ENCODE data around the gene PON3.
A peak's percentile ranks its signal among the peaks of the same experiment; 100 is the strongest.
"Not testable (repeated sequence)": the region's sequence is repeated elsewhere in the genome, so short reads cannot be mapped to it uniquely, and the experiment has no call there.

The PON3 gene

GRCh38 chr7:95398155-95398940 lies 2.2 kb upstream of the PON3 start:
- H3K4me3 ChIP-seq (replicated peaks in 1 of 2; ENCODE audit: low read depth in 2 of 2, low read length in 2 of 2) = no peak overlapping the region
- DNase-seq (ENCODE audit: low read depth in 2 of 2) = no peak
- no peak for TF ChIP-seq CTCF (IDR thresholded peaks at IDR 0.05; ENCODE audit: low read depth, low read length)

- TF ChIP-seq CTCF (IDR thresholded peaks at IDR 0.05; ENCODE audit: low read depth, low read length) = no peak
- DNase-seq (ENCODE audit: low read depth in 2 of 2) = no peak
- no peak overlapping the region for H3K4me3 ChIP-seq (replicated peaks in 1 of 2; ENCODE audit: low read depth in 2 of 2, low read length in 2 of 2)
These were observed 1.2 kb upstream of the PON3 start for GRCh38 chr7:95397381-95397780.

GRCh38 chr7:95395755-95396135 lies 430 bp downstream of the PON3 start:
- no peak for TF ChIP-seq CTCF (IDR thresholded peaks at IDR 0.05; ENCODE audit: low read depth, low read length)
- H3K4me3 ChIP-seq (replicated peaks in 1 of 2; ENCODE audit: low read depth in 2 of 2, low read length in 2 of 2) = peak overlapping the region in 1 of 2 donors; percentile 47
- DNase-seq (ENCODE audit: low read depth in 2 of 2) = no peak

GRCh38 chr7:95394370-95394769 lies 1.8 kb downstream of the PON3 start:
- TF ChIP-seq CTCF (IDR thresholded peaks at IDR 0.05; ENCODE audit: low read depth, low read length) = no peak

DNA sequence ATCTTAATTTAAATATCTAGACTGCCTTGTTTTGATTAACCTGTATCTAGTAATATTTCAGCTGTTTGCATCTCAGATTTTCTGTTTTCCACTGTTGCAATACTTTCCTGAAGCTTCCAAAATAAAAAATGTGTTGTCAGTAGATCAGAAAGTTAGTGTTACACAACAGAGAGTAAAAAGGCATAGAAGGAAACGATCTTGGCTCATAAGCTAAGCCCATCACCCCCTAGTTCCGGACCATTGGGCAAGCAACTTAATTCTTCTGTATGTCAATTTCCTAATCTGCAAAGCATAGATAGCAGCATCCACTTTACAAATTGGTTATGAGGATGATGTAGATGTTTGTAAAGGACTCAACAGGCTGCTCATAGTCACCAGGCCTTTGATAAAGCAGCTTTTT lies 4.4 kb downstream of the PON3 start:
- TF ChIP-seq CTCF (IDR thresholded peaks at IDR 0.05; ENCODE audit: low read depth, low read length) = no peak
- H3K4me3 ChIP-seq (replicated peaks in 1 of 2; ENCODE audit: low read depth in 2 of 2, low read length in 2 of 2) = no peak overlapping the region
- peak in 1 of 2 donors; percentile 26 for DNase-seq (ENCODE audit: low read depth in 2 of 2)

More at GRCh38 chr7:95394370-95394769, 1.8 kb downstream of the PON3 start:
- DNase-seq (ENCODE audit: low read depth in 2 of 2) = no peak
- no peak overlapping the region for H3K4me3 ChIP-seq (replicated peaks in 1 of 2; ENCODE audit: low read depth in 2 of 2, low read length in 2 of 2)

- DNase-seq (ENCODE audit: low read depth in 2 of 2) = no peak
- H3K4me3 ChIP-seq (replicated peaks in 1 of 2; ENCODE audit: low read depth in 2 of 2, low read length in 2 of 2) = no peak overlapping the region
- no peak for TF ChIP-seq CTCF (IDR thresholded peaks at IDR 0.05; ENCODE audit: low read depth, low read length)
These were observed 6.7 kb downstream of the PON3 start for GRCh38 chr7:95389516-95389915.

- H3K4me3 ChIP-seq (replicated peaks in 1 of 2; ENCODE audit: low read depth in 2 of 2, low read length in 2 of 2); DNase-seq (ENCODE audit: low read depth in 2 of 2): not testable (repeated sequence)
These were observed 16.7 kb downstream of the PON3 start for GRCh38 chr7:95379457-95379856.

Measured in cardiac fibroblast (primary cell).